HUDEP-2 (cell line): ENCODE data around the gene SPART.

Source experiments
- DNase-seq, 76 experiments: peaks; one replicate each; lab custom pipeline; 2025; ENCODE audit not compliant: unreplicated experiment in 76 of 76; lab: John Stamatoyannopoulos, UW

The SPART gene

DNA sequence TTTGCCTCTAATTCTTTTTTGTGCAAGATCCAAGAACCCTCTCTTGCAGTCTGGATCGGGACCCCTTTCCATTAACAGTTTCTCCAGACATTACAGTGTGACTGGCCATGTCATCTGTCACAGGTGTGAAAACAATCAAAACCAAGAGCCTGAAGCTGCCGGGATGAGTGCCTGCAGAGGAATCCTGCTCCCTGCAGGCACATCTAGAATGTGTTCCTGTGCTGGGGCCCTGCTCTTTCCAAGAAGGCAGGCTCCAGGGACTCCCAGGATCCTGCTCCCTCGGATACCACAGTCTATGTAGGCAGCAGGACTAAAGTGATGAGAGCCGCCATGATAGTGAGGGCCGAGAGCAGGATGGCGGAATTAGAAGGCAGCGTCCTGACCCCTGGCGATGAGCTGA lies 87.4 kb downstream of the SPART start:
- no peak for DNase-seq
